Stimulated activated CD4-positive, alpha-beta T cell treated with anti-CD3 and anti-CD28 coated beads, Interleukin-2, amount 100 ng/mL, for 4 hours (primary cell): ENCODE results near the gene B9D2.
"Not testable (repeated sequence)": the region's sequence is repeated elsewhere in the genome, so short reads cannot be mapped to it uniquely, and the experiment has no call there.

Experiments used
- DNase-seq: peaks from one replicate; pipeline ENCODE4 v3.0.0-alpha.2; 2020; ENCODE audit warnings: low read depth

The B9D2 gene

GRCh38 chr19:41355035-41355434 lies 8.9 kb downstream of the B9D2 start:
- DNase-seq, result no peak

- DNase-seq, result no peak
These were observed 9.5 kb downstream of the B9D2 start for GRCh38 chr19:41354343-41354953.

GRCh38 chr19:41353466-41354342 lies 10.2 kb downstream of the B9D2 start, which contains the start of gene TGFB1:
TGFB1 (minus strand) TSS chr19:41353922; CDS start chr19:41353044, 878 bp downstream.
- peak; percentile 96 for DNase-seq

GRCh38 chr19:41352609-41353465 lies 11.1 kb downstream of the B9D2 start:
- peak; percentile 68 for DNase-seq

- DNase-seq, result no peak
These were observed 11.7 kb downstream of the B9D2 start for GRCh38 chr19:41352279-41352608.

GRCh38 chr19:41351339-41352245 lies 12.4 kb downstream of the B9D2 start:
- peak; percentile 81 for DNase-seq

GRCh38 chr19:41350735-41351338 lies 13.1 kb downstream of the B9D2 start:
- DNase-seq, result no peak

- not testable (repeated sequence) for DNase-seq
These were observed 17.0 kb downstream of the B9D2 start for GRCh38 chr19:41346916-41347315.

GRCh38 chr19:41344162-41344561 lies 19.8 kb downstream of the B9D2 start:
- DNase-seq, result no peak

GRCh38 chr19:41341669-41342490 lies 22.1 kb downstream of the B9D2 start:
- no peak for DNase-seq

- no peak for DNase-seq
These were observed 24.0 kb downstream of the B9D2 start for GRCh38 chr19:41339936-41340335.

- no peak for DNase-seq
These were observed 28.5 kb downstream of the B9D2 start for GRCh38 chr19:41335467-41335866.

- no peak for DNase-seq
These were observed 29.2 kb downstream of the B9D2 start for GRCh38 chr19:41334793-41335192.

- no peak for DNase-seq
These were observed 31.5 kb downstream of the B9D2 start for GRCh38 chr19:41332468-41332867.

GRCh38 chr19:41332000-41332399 lies 31.9 kb downstream of the B9D2 start:
- no peak for DNase-seq

GRCh38 chr19:41330946-41331678 lies 32.8 kb downstream of the B9D2 start:
- no peak for DNase-seq

- no peak for DNase-seq
These were observed 33.5 kb downstream of the B9D2 start for GRCh38 chr19:41330481-41330880.

GRCh38 chr19:41328842-41329225 lies 35.1 kb downstream of the B9D2 start:
- DNase-seq, result no peak

GRCh38 chr19:41328157-41328841 lies 35.6 kb downstream of the B9D2 start:
- peak; percentile 43 for DNase-seq
